Central memory CD8-positive, alpha-beta T cell (primary cell): ENCODE data around the gene PRSS48.
"Not testable (repeated sequence)": the region's sequence is repeated elsewhere in the genome, so short reads cannot be mapped to it uniquely, and the experiment has no call there.

Source experiments
- ATAC-seq: fragments of 150-1000 bp; cut with Tn5 transposase; replicated peaks from 2 replicates; pipeline ENCODE4 v1.10.0; 2022; ENCODE audit warnings: mild to moderate bottlenecking, moderate FRiP score, moderate number of reproducible peaks; ENCODE audit not compliant: poor library complexity, severe bottlenecking; ENCODE audit errors: extremely low read depth
- DNase-seq, 2 donors: peaks; one replicate each; pipeline ENCODE4 v3.0.0; 2021; ENCODE audit warnings: low spot score in 2 of 2
- H3K27ac Mint-ChIP-seq: one replicate; pipeline ENCODE4 v1.8.0; 2022; ENCODE audit warnings: low read depth, mild to moderate bottlenecking, moderate library complexity, mixed read lengths
- H3K27me3 Mint-ChIP-seq: one replicate; pipeline ENCODE4 v1.8.0; 2022; ENCODE audit warnings: mixed read lengths
- H3K36me3 Mint-ChIP-seq: one replicate; pipeline ENCODE4 v1.8.0; 2022; ENCODE audit warnings: mild to moderate bottlenecking, moderate library complexity, mixed read lengths; ENCODE audit not compliant: insufficient read depth
- H3K4me1 Mint-ChIP-seq: one replicate; pipeline ENCODE4 v1.8.0; 2022; ENCODE audit warnings: mixed read lengths
- H3K4me3 Mint-ChIP-seq: one replicate; pipeline ENCODE4 v1.8.0; 2022; ENCODE audit warnings: mild to moderate bottlenecking, moderate library complexity, mixed read lengths
- H3K9me3 Mint-ChIP-seq: one replicate; pipeline ENCODE4 v1.8.0; 2022; ENCODE audit warnings: mixed read lengths

PRSS48 gene

GRCh38 chr4:151267822-151268535, 9.0 kb upstream of the PRSS48 start:
- Mint-ChIP-seq H3K4me3 (no peak overlapping the region), H3K9me3 (peaks cover 8% of the 10 kb centered on the region), H3K27me3 (peaks cover 39% of the 10 kb centered on the region), H3K36me3 (no peaks in the 10 kb centered on the region), H3K27ac (no peak overlapping the region), H3K4me1 (no peaks in the 10 kb centered on the region)
- no peak for ATAC-seq
- DNase-seq: no peak

DNA sequence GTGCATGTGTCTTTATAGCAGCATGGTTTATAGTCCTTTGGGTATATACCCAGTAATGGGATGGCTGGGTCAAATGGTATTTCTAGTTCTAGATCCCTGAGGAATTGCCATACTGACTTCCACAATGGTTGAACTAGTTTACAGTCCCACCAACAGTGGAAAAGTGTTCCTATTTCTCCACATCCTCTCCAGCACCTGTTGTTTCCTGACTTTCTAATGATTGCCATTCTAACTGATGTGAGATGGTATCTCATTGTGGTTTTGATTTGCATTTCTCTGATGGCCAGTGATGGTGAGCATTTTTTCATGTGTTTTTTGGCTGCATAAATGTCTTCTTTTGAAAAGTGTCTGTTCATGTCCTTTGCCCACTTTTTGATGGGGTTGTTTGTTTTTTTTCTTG, 8.1 kb upstream of the PRSS48 start:
- DNase-seq, ATAC-seq: not testable (repeated sequence)

DNA sequence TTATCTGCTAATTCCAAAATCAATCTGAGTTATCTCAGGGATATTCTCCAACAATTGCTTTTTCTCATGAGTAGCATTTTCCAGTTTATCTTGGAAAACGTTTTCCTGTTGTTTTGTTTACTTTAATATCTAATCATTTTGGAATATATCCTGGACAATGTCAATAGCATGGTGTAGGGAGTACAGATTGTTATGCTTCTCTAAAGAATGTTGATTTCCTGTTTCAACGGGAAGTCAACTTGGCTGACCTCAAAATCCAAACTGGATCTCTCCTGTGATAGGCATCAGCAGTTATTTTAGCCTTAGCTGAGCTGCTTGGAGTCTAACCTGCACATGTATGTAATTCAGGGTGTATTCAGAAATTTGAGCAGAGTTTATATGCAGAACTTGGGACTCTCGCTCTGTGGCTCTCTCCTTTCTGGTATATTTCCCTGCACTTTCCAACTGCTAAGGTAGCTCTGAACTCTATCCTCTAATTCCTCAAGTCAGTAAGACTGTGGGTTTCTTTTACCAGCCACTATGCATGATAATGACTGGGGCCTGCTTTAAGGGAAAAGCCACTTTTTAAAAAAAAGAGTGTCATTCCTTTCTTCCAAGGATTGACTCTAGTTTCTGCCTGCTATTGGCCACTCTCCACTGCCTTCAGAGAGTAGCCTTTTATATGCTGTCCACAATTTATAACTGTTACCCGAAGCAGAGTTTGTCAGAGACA, 7.7 kb downstream of the PRSS48 start:
- H3K27ac Mint-ChIP-seq: no peak overlapping the region
- no peaks in the 10 kb centered on the region for H3K36me3 Mint-ChIP-seq
- peaks cover 21% of the 10 kb centered on the region for H3K27me3 Mint-ChIP-seq
- DNase-seq (no peak), ATAC-seq (no peak)
- H3K4me1 Mint-ChIP-seq: no peaks in the 10 kb centered on the region
- no peak overlapping the region for H3K4me3 Mint-ChIP-seq
- no peaks in the 10 kb centered on the region for H3K9me3 Mint-ChIP-seq

More for the DNA sequence above, 8.1 kb upstream of the PRSS48 start:
- H3K4me1 Mint-ChIP-seq, H3K9me3 Mint-ChIP-seq, H3K27ac Mint-ChIP-seq, H3K36me3 Mint-ChIP-seq, H3K4me3 Mint-ChIP-seq: not testable (repeated sequence)
- H3K27me3 Mint-ChIP-seq: peaks cover 37% of the 10 kb centered on the region

DNA sequence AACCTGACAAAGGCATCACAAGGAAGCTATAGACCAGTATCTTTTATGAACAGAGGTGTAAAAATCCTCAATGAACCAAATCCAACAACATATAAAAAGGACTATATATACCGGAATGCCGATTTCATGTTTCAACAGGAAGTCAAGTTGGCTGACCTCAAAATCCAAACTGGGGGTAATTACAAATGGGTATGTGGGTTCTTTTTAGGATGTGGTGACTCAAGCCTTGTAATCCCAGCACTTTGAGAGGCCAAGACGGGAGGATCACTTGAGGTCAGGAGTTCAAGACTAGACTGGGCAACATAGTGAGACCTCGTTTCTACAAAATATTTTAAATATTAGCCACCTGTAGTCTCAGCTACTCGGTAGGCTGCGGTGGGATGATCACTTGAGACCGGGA, 10.4 kb downstream of the PRSS48 start:
- Mint-ChIP-seq H3K9me3 (no peaks in the 10 kb centered on the region), H3K27me3 (peaks cover 17% of the 10 kb centered on the region), H3K36me3 (no peaks in the 10 kb centered on the region), H3K4me1 (no peaks in the 10 kb centered on the region), H3K4me3 (no peak overlapping the region), H3K27ac (no peak overlapping the region)
- no peak for ATAC-seq
- no peak for DNase-seq

DNA sequence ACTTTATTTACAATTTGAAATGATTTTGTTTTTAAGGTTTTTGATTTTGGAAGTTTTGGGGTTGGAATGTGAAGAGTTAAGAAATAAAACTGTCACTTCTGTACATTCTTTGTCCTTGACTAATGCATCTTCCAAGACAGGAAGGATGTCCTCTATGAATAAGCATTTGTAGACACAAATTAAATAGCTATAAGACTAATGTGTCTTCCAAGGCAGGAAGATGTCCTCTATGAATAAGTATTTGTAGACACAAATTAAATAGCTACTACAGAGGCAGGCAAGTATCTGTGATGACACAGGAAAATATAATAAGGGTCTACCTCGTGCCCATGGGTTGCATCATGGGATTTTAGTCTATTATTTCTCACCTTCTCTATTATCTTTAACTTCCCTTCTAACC, 14.5 kb downstream of the PRSS48 start:
- Mint-ChIP-seq H3K36me3 (peaks cover 2% of the 10 kb centered on the region), H3K27me3 (no peaks in the 10 kb centered on the region), H3K27ac (no peak overlapping the region), H3K4me1 (no peaks in the 10 kb centered on the region), H3K9me3 (no peaks in the 10 kb centered on the region), H3K4me3 (no peak overlapping the region)
- no peak for ATAC-seq
- DNase-seq: no peak

- no peak overlapping the region for H3K27ac Mint-ChIP-seq
- H3K4me3 Mint-ChIP-seq: no peak overlapping the region
- DNase-seq: no peak
- peaks cover 2% of the 10 kb centered on the region for H3K36me3 Mint-ChIP-seq
- no peaks in the 10 kb centered on the region for H3K4me1 Mint-ChIP-seq
- no peak for ATAC-seq
- H3K27me3 Mint-ChIP-seq: peaks cover 2% of the 10 kb centered on the region
- H3K9me3 Mint-ChIP-seq: no peaks in the 10 kb centered on the region
Measured at GRCh38 chr4:151292038-151292437, 15.1 kb downstream of the PRSS48 start.

DNA sequence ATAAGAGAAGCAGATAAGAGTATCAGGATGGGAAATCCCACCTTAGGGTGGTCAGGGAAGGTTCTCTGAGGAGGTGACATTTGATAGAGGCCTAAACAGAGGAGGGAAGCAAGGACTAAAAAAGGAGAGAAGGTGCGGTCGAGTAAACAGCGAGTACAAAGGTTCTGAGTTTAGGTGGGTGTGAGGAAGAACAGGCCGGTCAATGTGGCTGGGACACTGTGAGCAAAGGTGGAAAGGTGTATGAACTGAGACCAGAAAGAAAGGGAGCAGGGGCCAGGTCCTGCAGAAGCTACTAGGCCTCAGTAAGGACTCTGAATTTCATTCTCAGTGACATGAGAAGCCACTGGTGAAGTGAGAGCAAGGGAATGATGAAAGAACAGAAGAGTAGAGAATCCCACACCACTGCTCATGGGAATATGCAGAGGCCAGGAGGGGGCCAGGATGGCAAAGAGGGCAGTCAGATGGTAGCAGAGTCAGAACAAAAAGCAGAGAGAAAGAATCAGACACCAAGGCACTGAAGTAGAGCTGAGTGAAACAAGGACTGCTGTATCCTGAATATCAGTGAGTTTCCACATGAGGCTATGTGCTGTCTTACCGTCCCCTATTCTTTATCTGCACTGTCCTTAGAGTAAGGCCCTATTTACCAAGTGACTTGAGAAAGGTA, 18.0 kb downstream of the PRSS48 start:
- no peak overlapping the region for H3K27ac Mint-ChIP-seq
- ATAC-seq: no peak
- H3K4me3 Mint-ChIP-seq: no peak overlapping the region
- no peak for DNase-seq
- H3K36me3 Mint-ChIP-seq: peaks cover 2% of the 10 kb centered on the region
- no peaks in the 10 kb centered on the region for H3K4me1 Mint-ChIP-seq
- no peaks in the 10 kb centered on the region for H3K9me3 Mint-ChIP-seq
- peaks cover 10% of the 10 kb centered on the region for H3K27me3 Mint-ChIP-seq

DNA sequence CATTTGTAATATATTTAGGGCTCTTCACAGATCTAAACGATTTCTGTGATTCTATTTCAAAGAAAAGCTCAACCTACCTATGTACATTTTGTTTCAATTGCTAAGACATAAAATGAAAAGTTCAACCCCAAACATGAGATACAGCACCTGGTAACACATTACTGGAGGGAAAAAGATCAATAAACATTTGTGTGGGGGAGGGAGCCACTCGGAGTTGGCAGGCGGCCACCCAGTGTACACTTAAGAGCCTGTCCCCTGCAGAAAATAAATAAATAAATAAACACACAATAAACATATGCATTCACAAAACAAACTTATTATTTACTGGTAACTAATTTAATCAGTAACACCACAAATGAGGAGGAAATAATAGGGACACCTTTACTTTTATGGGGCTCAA, 19.3 kb downstream of the PRSS48 start:
- Mint-ChIP-seq H3K36me3 (peaks cover 2% of the 10 kb centered on the region), H3K9me3 (no peaks in the 10 kb centered on the region), H3K27ac (no peak overlapping the region), H3K4me1 (no peaks in the 10 kb centered on the region), H3K4me3 (no peak overlapping the region), H3K27me3 (peaks cover 12% of the 10 kb centered on the region)
- no peak for DNase-seq
- no peak for ATAC-seq

- Mint-ChIP-seq H3K27ac (no peak overlapping the region), H3K4me1 (no peaks in the 10 kb centered on the region), H3K4me3 (no peak overlapping the region), H3K9me3 (no peaks in the 10 kb centered on the region), H3K27me3 (peaks cover 19% of the 10 kb centered on the region), H3K36me3 (peaks cover 2% of the 10 kb centered on the region)
- no peak for DNase-seq
- no peak for ATAC-seq
Measured at GRCh38 chr4:151297170-151297569, 20.2 kb downstream of the PRSS48 start.

GRCh38 chr4:151302432-151302831, 25.5 kb downstream of the PRSS48 start:
- H3K9me3 Mint-ChIP-seq: no peaks in the 10 kb centered on the region
- no peaks in the 10 kb centered on the region for H3K36me3 Mint-ChIP-seq
- H3K4me3 Mint-ChIP-seq: no peak overlapping the region
- no peak for DNase-seq
- H3K27me3 Mint-ChIP-seq: peaks cover 13% of the 10 kb centered on the region
- no peak for ATAC-seq
- no peaks in the 10 kb centered on the region for H3K4me1 Mint-ChIP-seq
- no peak overlapping the region for H3K27ac Mint-ChIP-seq

DNA sequence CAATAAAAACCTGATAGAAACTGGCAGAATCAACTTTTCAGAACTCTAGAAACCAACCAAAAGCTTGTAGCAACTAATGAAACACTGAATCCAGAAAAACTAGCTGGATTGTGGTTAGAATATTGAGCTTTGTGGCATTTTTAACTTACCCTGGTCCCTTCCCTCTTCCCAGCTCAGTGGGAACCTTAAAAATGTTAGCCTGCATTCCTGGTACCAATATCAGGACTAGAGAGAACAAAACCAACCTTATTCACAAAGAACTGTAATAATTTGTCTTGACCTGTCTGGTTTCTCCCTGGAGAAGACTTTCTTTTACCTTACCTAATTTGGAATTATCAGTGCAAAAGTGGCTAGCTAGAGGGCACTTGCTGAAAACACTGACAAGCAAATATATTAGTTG, 27.3 kb downstream of the PRSS48 start:
- Mint-ChIP-seq H3K27ac (no peak overlapping the region), H3K27me3 (peaks cover 10% of the 10 kb centered on the region), H3K9me3 (no peaks in the 10 kb centered on the region), H3K4me1 (no peaks in the 10 kb centered on the region), H3K36me3 (no peaks in the 10 kb centered on the region), H3K4me3 (no peak overlapping the region)
- DNase-seq (no peak), ATAC-seq (no peak)

- Mint-ChIP-seq H3K4me3 (no peak overlapping the region), H3K9me3 (no peaks in the 10 kb centered on the region), H3K36me3 (no peaks in the 10 kb centered on the region), H3K4me1 (no peaks in the 10 kb centered on the region), H3K27ac (no peak overlapping the region), H3K27me3 (peaks cover 10% of the 10 kb centered on the region)
- no peak for ATAC-seq
- DNase-seq: no peak
Measured at GRCh38 chr4:151304755-151305154, 27.8 kb downstream of the PRSS48 start.
